ENCODE results near the gene PRKAB1. TPM values are rescaled to one million over a fixed set of nuclear protein-coding genes. Genes with fewer than 3 reads are reported as not detected.

The PRKAB1 gene
- total and polyA plus RNA-seq, 9 of the 15 experiments (the other 6 are each of a cell fraction or from before 2014, with no cell fraction given), result 32.6 to 94.2 (median 63.8) TPM

- TF ChIP-seq BCLAF1 (IDR thresholded peaks at IDR 0.05; ENCODE audit: borderline replicate concordance in 1 of 2, control insufficient read depth in 1 of 2, low read depth in 2 of 2, low read length in 1 of 2) (0 out of 4 replicates have a peak, but pooled peaks of 1 of the 2 experiments have one; percentile 62), EHMT2 (IDR thresholded peaks at IDR 0.05) (peak; percentile 76; the same call in 1 of the 2 replicates), TCF7 (IDR thresholded peaks at IDR 0.05; ENCODE audit: borderline replicate concordance) (peak; percentile 92), TBL1XR1 (IDR thresholded peaks at IDR 0.05; ENCODE audit: low read length in 2 of 2) (peak; percentile 95 to 99), MCM3 (IDR thresholded peaks at IDR 0.05) (no peak), STAT5A (IDR thresholded peaks at IDR 0.05; ENCODE audit: borderline replicate concordance, low read length) (peak; percentile 99), SP1 (CRISPR knock-in tag; IDR thresholded peaks at IDR 0.05) (peak; percentile 61), ZNF23 (CRISPR knock-in tag; IDR thresholded peaks at IDR 0.05) (peak; percentile 73), PHTF2 (CRISPR knock-in tag; IDR thresholded peaks at IDR 0.05) (0 out of 2 replicates have a peak, but pooled peaks have one; percentile 59), CEBPG (CRISPR knock-in tag; IDR thresholded peaks at IDR 0.05) (peak; percentile 27; the same call in 1 of the 2 replicates), CEBPG (tag; conservative IDR thresholded peaks at IDR 0.05 in 1 of 2, IDR thresholded peaks at IDR 0.05 in 1 of 2) (peak; percentile 52 to 85), TCFL5 (CRISPR knock-in tag; conservative IDR thresholded peaks at IDR 0.05) (peak; percentile 88), ZNF586 (CRISPR knock-in tag; conservative IDR thresholded peaks at IDR 0.05) (0 out of 2 replicates have a peak, but pooled peaks have one; percentile 47), ZNF707 (CRISPR knock-in tag; conservative IDR thresholded peaks at IDR 0.05) (no peak)
- TF ChIP-seq, protein P1, sequence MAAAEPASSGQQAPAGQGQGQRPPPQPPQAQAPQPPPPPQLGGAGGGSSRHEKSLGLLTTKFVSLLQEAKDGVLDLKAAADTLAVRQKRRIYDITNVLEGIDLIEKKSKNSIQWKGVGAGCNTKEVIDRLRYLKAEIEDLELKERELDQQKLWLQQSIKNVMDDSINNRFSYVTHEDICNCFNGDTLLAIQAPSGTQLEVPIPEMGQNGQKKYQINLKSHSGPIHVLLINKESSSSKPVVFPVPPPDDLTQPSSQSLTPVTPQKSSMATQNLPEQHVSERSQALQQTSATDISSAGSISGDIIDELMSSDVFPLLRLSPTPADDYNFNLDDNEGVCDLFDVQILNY (CRISPR knock-in tag; IDR thresholded peaks at IDR 0.05), result no peak
- TF ChIP-seq, protein P2, sequence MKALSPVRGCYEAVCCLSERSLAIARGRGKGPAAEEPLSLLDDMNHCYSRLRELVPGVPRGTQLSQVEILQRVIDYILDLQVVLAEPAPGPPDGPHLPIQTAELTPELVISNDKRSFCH (CRISPR knock-in tag; IDR thresholded peaks at IDR 0.05), result no peak
- TF ChIP-seq, protein P2 (tag; IDR thresholded peaks at IDR 0.05), result peak; percentile 92
- TF ChIP-seq, protein P3, sequence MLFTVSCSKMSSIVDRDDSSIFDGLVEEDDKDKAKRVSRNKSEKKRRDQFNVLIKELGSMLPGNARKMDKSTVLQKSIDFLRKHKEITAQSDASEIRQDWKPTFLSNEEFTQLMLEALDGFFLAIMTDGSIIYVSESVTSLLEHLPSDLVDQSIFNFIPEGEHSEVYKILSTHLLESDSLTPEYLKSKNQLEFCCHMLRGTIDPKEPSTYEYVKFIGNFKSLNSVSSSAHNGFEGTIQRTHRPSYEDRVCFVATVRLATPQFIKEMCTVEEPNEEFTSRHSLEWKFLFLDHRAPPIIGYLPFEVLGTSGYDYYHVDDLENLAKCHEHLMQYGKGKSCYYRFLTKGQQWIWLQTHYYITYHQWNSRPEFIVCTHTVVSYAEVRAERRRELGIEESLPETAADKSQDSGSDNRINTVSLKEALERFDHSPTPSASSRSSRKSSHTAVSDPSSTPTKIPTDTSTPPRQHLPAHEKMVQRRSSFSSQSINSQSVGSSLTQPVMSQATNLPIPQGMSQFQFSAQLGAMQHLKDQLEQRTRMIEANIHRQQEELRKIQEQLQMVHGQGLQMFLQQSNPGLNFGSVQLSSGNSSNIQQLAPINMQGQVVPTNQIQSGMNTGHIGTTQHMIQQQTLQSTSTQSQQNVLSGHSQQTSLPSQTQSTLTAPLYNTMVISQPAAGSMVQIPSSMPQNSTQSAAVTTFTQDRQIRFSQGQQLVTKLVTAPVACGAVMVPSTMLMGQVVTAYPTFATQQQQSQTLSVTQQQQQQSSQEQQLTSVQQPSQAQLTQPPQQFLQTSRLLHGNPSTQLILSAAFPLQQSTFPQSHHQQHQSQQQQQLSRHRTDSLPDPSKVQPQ (CRISPR knock-in tag; IDR thresholded peaks at IDR 0.05; ENCODE audit: borderline replicate concordance), result peak; percentile 80; the same call in 1 of the 2 replicates
Measured at GRCh38 chr12:119665164-119665929, 2.6 kb upstream of the PRKAB1 start (continued).

Measured in K562 (cell line).